ENCODE results near the gene RHOT1.

Gene RHOT1

DNA sequence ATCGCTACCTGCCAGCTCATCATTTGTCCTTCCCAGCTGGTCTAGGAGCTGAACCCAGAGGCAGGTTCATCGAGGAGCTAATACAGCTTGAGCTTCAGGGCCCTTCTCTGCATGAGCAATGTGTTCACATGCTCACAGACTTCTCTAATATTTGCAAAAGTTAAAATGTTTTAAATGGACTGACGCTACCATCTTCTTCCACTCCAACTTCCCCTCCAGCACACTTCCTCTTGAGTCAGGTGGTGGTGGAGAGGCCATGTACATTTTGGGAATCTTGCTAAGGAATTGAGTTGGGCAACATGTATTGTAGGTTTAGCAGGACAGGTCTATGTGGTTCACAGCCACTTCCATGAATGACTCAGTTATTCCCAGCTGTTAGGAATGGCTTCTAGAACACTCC is 21.6 kb upstream of the RHOT1 start:
- H4K20me1 ChIP-seq (ENCODE audit: insufficient read depth), result no peaks in the 10 kb centered on the region
- no peak overlapping the region for H3K9ac ChIP-seq
- no peak for TF ChIP-seq CTCF (conservative IDR thresholded peaks at IDR 0.05; ENCODE audit: low read depth, low read length)
- no peaks in the 10 kb centered on the region for H3K36me3 ChIP-seq (ENCODE audit: insufficient read depth)
- H3K27ac ChIP-seq, result no peak overlapping the region
- H3K4me3 ChIP-seq (IDR thresholded peaks at IDR 0.05; ENCODE audit: insufficient read depth, low read depth, low read length), result no peak overlapping the region
- H2AFZ ChIP-seq (ENCODE audit: low read depth), result no peak overlapping the region
- no peak overlapping the region for H3K4me2 ChIP-seq
- no peaks in the 10 kb centered on the region for H3K27me3 ChIP-seq (ENCODE audit: insufficient read depth, low read depth)
- H3K4me1 ChIP-seq (ENCODE audit: low read depth, poor library complexity, severe bottlenecking), result no peaks in the 10 kb centered on the region
- no peaks in the 10 kb centered on the region for H3K79me2 ChIP-seq (ENCODE audit: insufficient read depth, low read depth)

- Histone ChIP-seq H3K79me2 (ENCODE audit: insufficient read depth, low read depth) (no peaks in the 10 kb centered on the region), H3K4me3 (IDR thresholded peaks at IDR 0.05; ENCODE audit: insufficient read depth, low read depth, low read length) (no peak overlapping the region), H3K9ac (no peak overlapping the region), H3K27ac (no peak overlapping the region), H2AFZ (ENCODE audit: low read depth) (no peak overlapping the region), H4K20me1 (ENCODE audit: insufficient read depth) (no peaks in the 10 kb centered on the region), H3K27me3 (ENCODE audit: insufficient read depth, low read depth) (no peaks in the 10 kb centered on the region), H3K4me1 (ENCODE audit: low read depth, poor library complexity, severe bottlenecking) (peaks cover 17% of the 10 kb centered on the region), H3K4me2 (no peak overlapping the region), H3K36me3 (ENCODE audit: insufficient read depth) (no peaks in the 10 kb centered on the region)
- no peak for TF ChIP-seq CTCF (conservative IDR thresholded peaks at IDR 0.05; ENCODE audit: low read depth, low read length)
These were observed 18.5 kb upstream of the RHOT1 start for GRCh38 chr17:32123782-32124181.

GRCh38 chr17:32124985-32125847 is 17.1 kb upstream of the RHOT1 start:
- Histone ChIP-seq H4K20me1 (ENCODE audit: insufficient read depth) (no peaks in the 10 kb centered on the region), H3K4me2 (no peak overlapping the region), H3K27ac (no peak overlapping the region), H3K27me3 (ENCODE audit: insufficient read depth, low read depth) (no peaks in the 10 kb centered on the region), H3K4me1 (ENCODE audit: low read depth, poor library complexity, severe bottlenecking) (peaks cover 23% of the 10 kb centered on the region), H3K79me2 (ENCODE audit: insufficient read depth, low read depth) (no peaks in the 10 kb centered on the region), H3K36me3 (ENCODE audit: insufficient read depth) (no peaks in the 10 kb centered on the region), H3K4me3 (IDR thresholded peaks at IDR 0.05; ENCODE audit: insufficient read depth, low read depth, low read length) (no peak overlapping the region), H2AFZ (ENCODE audit: low read depth) (no peak overlapping the region; the same call in 1 of the 2 replicates), H3K9ac (no peak overlapping the region)
- no peak for TF ChIP-seq CTCF (conservative IDR thresholded peaks at IDR 0.05; ENCODE audit: low read depth, low read length)

DNA sequence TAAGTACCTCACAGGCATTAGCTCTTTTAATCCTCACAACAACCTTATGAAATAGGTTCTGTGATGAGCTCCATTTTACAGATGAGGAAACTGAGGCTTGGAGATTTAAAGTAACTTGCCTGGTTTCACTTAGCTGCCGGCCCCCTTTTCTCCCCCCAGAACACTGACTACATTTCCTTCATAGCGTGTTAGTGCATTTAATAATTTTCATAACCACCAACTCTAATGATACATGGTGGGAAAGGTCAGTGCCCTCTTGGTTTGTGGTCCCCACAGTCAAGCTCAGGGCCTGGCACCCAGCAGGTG is 16.5 kb upstream of the RHOT1 start:
- Histone ChIP-seq H3K4me1 (ENCODE audit: low read depth, poor library complexity, severe bottlenecking) (peaks cover 23% of the 10 kb centered on the region), H3K27me3 (ENCODE audit: insufficient read depth, low read depth) (no peaks in the 10 kb centered on the region), H4K20me1 (ENCODE audit: insufficient read depth) (no peaks in the 10 kb centered on the region), H3K4me3 (IDR thresholded peaks at IDR 0.05; ENCODE audit: insufficient read depth, low read depth, low read length) (no peak overlapping the region), H2AFZ (ENCODE audit: low read depth) (no peak overlapping the region), H3K27ac (no peak overlapping the region), H3K9ac (no peak overlapping the region), H3K79me2 (ENCODE audit: insufficient read depth, low read depth) (no peaks in the 10 kb centered on the region), H3K4me2 (no peak overlapping the region), H3K36me3 (ENCODE audit: insufficient read depth) (no peaks in the 10 kb centered on the region)
- TF ChIP-seq CTCF (conservative IDR thresholded peaks at IDR 0.05; ENCODE audit: low read depth, low read length), result no peak
